CD14-positive monocyte (primary cell): ENCODE results near the gene RASSF4. TPM values are rescaled to one million over a fixed set of nuclear protein-coding genes. Genes with fewer than 3 reads are reported as not detected.

Experiments used
- DNase-seq, 3 donors: peaks; one replicate each; pipeline ENCODE4 v3.0.0-alpha.2; 2011 to 2022
- H2AFZ ChIP-seq: 2 replicates; pipeline ENCODE4 v1.6.0; 2012; ENCODE audit warnings: mild to moderate bottlenecking, low read depth, low read length, inconsistent platforms; ENCODE audit not compliant: insufficient read depth, poor library complexity, severe bottlenecking
- H3K27ac ChIP-seq, 2 donors: 1 replicate in 1 of 2; 2 replicates in 1 of 2; pipeline ENCODE4 v1.5.1; 2012 to 2013; ENCODE audit warnings: low read length in 2 of 2, control low read depth in 1 of 2, inconsistent platforms in 1 of 2, low read depth in 1 of 2, mild to moderate bottlenecking in 1 of 2
- H3K27me3 ChIP-seq, 2 donors: one replicate each; pipeline versions ENCODE4 v1.6.0 to v1.6.1; 2011 to 2013; ENCODE audit warnings: low read length in 2 of 2; ENCODE audit not compliant: control insufficient read depth in 2 of 2, insufficient read depth in 2 of 2
- H3K36me3 ChIP-seq, 2 donors: replicated peaks in 1 of 2; 1 replicate in 1 of 2; 2 replicates in 1 of 2; pipeline versions ENCODE4 v1.5.1 to v1.6.1; 2012 to 2013; ENCODE audit warnings: low read length in 2 of 2, control low read depth in 1 of 2, inconsistent platforms in 1 of 2, mild to moderate bottlenecking in 1 of 2; ENCODE audit not compliant: insufficient read depth in 2 of 2, control insufficient read depth in 1 of 2
- H3K4me1 ChIP-seq, 2 donors: 1 replicate in 1 of 2; 2 replicates in 1 of 2; pipeline versions ENCODE4 v1.5.1 to v1.6.1; 2012 to 2013; ENCODE audit warnings: low read length in 2 of 2, control low read depth in 1 of 2, inconsistent platforms in 1 of 2, mild to moderate bottlenecking in 1 of 2, moderate library complexity in 1 of 2; ENCODE audit not compliant: insufficient read depth in 2 of 2, control insufficient read depth in 1 of 2
- H3K4me2 ChIP-seq: replicated peaks from 2 replicates; pipeline ENCODE3; 2012; ENCODE audit warnings: low read length, moderate library complexity, mild to moderate bottlenecking; ENCODE audit not compliant: poor library complexity, severe bottlenecking; ENCODE audit errors: extremely low read depth
- H3K4me3 ChIP-seq, 3 experiments: fragments of 200-600 bp in 1 of 3; sonication (generic) in 1 of 3; replicated peaks in 1 of 3; 1 replicate in 2 of 3; 2 replicates in 1 of 3; pipeline ENCODE4 v1.5.1; 2011 to 2013; ENCODE audit warnings: low read length in 3 of 3, mild to moderate bottlenecking in 3 of 3, control low read depth in 2 of 3, low read depth in 2 of 3, inconsistent platforms in 1 of 3, moderate library complexity in 1 of 3
- H3K79me2 ChIP-seq: 2 replicates; pipeline ENCODE4 v1.6.0; 2012; ENCODE audit warnings: mild to moderate bottlenecking, control low read depth, inconsistent platforms, low read length, moderate library complexity; ENCODE audit not compliant: insufficient read depth
- H3K9ac ChIP-seq: 2 replicates; pipeline ENCODE4 v1.6.0; 2017; ENCODE audit warnings: low read length, mild to moderate bottlenecking; ENCODE audit not compliant: insufficient read depth, poor library complexity, severe bottlenecking
- H3K9me3 ChIP-seq, 2 donors: replicated peaks in 1 of 2; 1 replicate in 1 of 2; 2 replicates in 1 of 2; pipeline versions ENCODE4 v1.5.1 to v1.6.1; 2012 to 2013; ENCODE audit warnings: low read length in 2 of 2, control low read depth in 1 of 2; ENCODE audit not compliant: control insufficient read depth in 1 of 2, insufficient read depth in 1 of 2
- H4K20me1 ChIP-seq: 2 replicates; pipeline ENCODE4 v1.6.0; 2012; ENCODE audit warnings: mild to moderate bottlenecking, low read length, control low read depth, moderate library complexity; ENCODE audit not compliant: insufficient read depth
- H3K27ac Mint-ChIP-seq, 7 donors: one replicate each; pipeline ENCODE4 v1.8.0; 2020; ENCODE audit warnings: mild to moderate bottlenecking in 7 of 7, mixed read lengths in 7 of 7, moderate library complexity in 6 of 7, inconsistent platforms in 2 of 7
- H3K27me3 Mint-ChIP-seq, 3 donors: one replicate each; pipeline ENCODE4 v1.8.0; 2021 to 2022; ENCODE audit warnings: low read depth in 3 of 3, mild to moderate bottlenecking in 3 of 3, mixed read lengths in 3 of 3, moderate library complexity in 3 of 3, inconsistent platforms in 1 of 3
- H3K36me3 Mint-ChIP-seq, 2 donors: one replicate each; pipeline ENCODE4 v1.8.0; 2020; ENCODE audit warnings: mixed read lengths in 2 of 2, inconsistent platforms in 1 of 2, mild to moderate bottlenecking in 1 of 2
- H3K4me1 Mint-ChIP-seq: one replicate; pipeline ENCODE4 v1.8.0; 2020; ENCODE audit warnings: mild to moderate bottlenecking, mixed read lengths
- H3K4me3 Mint-ChIP-seq, 2 donors: one replicate each; pipeline ENCODE4 v1.8.0; 2020; ENCODE audit warnings: mild to moderate bottlenecking in 2 of 2, mixed read lengths in 2 of 2, moderate library complexity in 1 of 2
- H3K9me3 Mint-ChIP-seq, 7 donors: one replicate each; pipeline ENCODE4 v1.8.0; 2020 to 2022; ENCODE audit warnings: mixed read lengths in 7 of 7, mild to moderate bottlenecking in 6 of 7, moderate library complexity in 6 of 7, inconsistent platforms in 2 of 7
- CTCF ChIP-seq: fragments of 200-600 bp; IDR thresholded peaks from one replicate; pipeline ENCODE4 v1.8.0; 2022; ENCODE audit warnings: antibody characterized with exemption, mild to moderate bottlenecking
- WGBS: methylation state at CpG from one replicate; pipeline ENCODE4 v1.1.5; 2013; ENCODE audit warnings: missing lambda C conversion rate; ENCODE audit not compliant: insufficient coverage; 5-methylcytosine and 5-hydroxymethylcytosine counted together
- intact Hi-C, 2 donors: fragments of 100-400 bp; cut with micrococcal nuclease; formaldehyde crosslinking; loops; one replicate each; pipeline versions ENCODE4 v1.15.0 to v1.15.1; 2023
- polyA plus RNA-seq, 3 donors: library from polyadenylated mRNA; depleted of rRNA in 1 of 3; unstranded in 2 of 3; stranded (reverse) in 1 of 3; fragments of 300-500 nt in 2 of 3; fragments of >200 nt in 1 of 3; fragmentation: Illumina TruSeq in 2 of 3; gene quantifications; 1 replicate in 2 of 3; 2 replicates in 1 of 3; pipeline ENCODE4 v1.2.3, GENCODE V29; 2012 to 2021

The RASSF4 gene
- polyA plus RNA-seq, 3 donors: 117 to 290 (median 120) TPM

DNA sequence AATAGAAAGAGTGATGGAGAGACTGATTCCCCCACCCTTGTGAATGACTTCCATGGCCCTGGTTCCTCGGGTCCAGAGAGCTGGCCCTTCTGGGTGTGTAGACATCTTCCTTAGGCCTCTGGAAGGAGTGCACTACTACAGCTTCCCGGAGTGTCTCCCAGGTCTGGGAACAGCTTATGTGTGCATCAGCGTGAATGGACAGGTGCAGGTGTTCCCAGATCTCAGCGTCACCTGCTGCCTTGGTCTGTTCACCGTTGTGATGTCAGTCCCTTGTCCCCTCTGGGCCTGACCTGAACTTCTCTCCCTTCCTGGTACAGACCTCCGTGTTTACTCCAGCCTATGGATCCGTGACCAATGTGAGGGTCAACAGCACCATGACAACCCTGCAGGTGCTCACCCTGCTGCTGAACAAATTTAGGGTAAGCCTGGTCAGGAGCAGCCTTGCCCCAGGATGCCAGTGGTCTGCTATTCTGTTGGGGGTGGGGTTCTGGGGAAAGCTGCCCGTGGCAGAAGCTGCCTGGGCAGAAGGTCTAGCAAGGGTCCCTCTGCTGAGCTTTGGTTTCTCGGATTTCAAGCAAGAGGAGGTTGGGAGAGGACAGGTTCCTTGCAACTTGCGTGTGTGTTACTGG, 29.5 kb downstream of the RASSF4 start:
- no peaks in the 10 kb centered on the region for H3K9me3 ChIP-seq
- no peak for DNase-seq
- H3K27ac ChIP-seq: no peak overlapping the region
- intact Hi-C loops: no loop called here
- 97% methylated on average over 9 of the region's 10 CpGs for WGBS
- H3K4me2 ChIP-seq: no peak overlapping the region
- no peaks in the 10 kb centered on the region for H3K27me3 ChIP-seq
- peaks cover 99 to 100% of the 10 kb centered on the region in 2 donors for H3K36me3 Mint-ChIP-seq
- TF ChIP-seq CTCF: no peak
- no peak overlapping the region for H3K4me3 ChIP-seq
- peaks cover 5% of the 10 kb centered on the region for H3K79me2 ChIP-seq
- no peaks in the 10 kb centered on the region for H3K4me1 ChIP-seq
- peaks cover under 1% of the 10 kb centered on the region for H3K4me1 Mint-ChIP-seq
- H3K9me3 Mint-ChIP-seq: no peaks in the 10 kb centered on the region
- H3K9ac ChIP-seq: no peak overlapping the region
- H2AFZ ChIP-seq: no peak overlapping the region
- peak overlapping the region in 2 of 7 donors; percentile 10 to 73 for H3K27ac Mint-ChIP-seq
- peaks cover 95% of the 10 kb centered on the region for H4K20me1 ChIP-seq
- H3K36me3 ChIP-seq: peaks cover 100% of the 10 kb centered on the region in 2 donors
- H3K27me3 Mint-ChIP-seq: peaks cover 0 to 2% (median 0%) of the 10 kb centered on the region in 3 donors
- no peak overlapping the region for H3K4me3 Mint-ChIP-seq

DNA sequence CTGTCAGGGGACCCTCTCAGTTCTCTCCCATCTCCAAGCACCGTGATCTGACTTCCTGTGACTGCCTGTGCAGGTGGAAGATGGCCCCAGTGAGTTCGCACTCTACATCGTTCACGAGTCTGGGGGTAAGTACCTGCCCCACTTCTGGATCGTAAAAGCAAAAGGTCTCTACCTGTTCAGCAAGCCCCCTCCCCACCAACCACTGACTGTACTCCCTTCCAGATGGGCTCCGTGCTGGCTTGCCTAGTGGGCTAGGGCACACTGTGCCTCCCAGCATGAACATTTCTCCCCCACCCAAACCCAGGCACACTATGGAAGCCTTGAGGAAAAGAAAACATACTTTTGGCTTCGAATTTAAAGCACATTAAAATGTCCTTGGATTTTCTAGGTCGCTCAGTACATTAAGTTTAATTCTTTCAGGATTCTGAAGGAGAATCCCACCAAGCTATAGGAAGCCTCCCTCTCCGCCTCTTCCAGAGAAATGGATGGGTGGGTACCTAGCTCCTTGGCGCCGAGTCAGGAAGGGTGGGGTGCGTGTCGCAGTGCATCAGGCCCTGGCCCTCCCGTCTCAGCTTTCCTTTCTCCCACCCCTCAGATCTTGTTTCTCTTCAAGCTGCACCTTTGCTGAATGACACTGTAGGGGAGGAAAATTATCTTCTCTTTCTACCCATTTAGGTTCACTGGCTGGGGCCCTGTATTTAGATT, 30.1 kb downstream of the RASSF4 start:
- WGBS: 95% methylated on average over 3 of the region's 14 CpGs
- Mint-ChIP-seq H3K4me3 (no peak overlapping the region), H3K27ac (peak overlapping the region in 3 of 7 donors; percentile 30 to 50 (median 34)), H3K27me3 (peaks cover 0 to 2% (median 0%) of the 10 kb centered on the region in 3 donors), H3K36me3 (peaks cover 99 to 100% of the 10 kb centered on the region in 2 donors), H3K9me3 (no peaks in the 10 kb centered on the region), H3K4me1 (peaks cover 7% of the 10 kb centered on the region)
- H3K9me3 ChIP-seq: no peaks in the 10 kb centered on the region
- no peak overlapping the region for H2AFZ ChIP-seq
- peaks cover 100% of the 10 kb centered on the region in 2 donors for H3K36me3 ChIP-seq
- H4K20me1 ChIP-seq: peaks cover 96% of the 10 kb centered on the region
- H3K79me2 ChIP-seq: peaks cover 5% of the 10 kb centered on the region
- H3K27ac ChIP-seq: peak overlapping the region in 1 of 2 donors; percentile 48
- intact Hi-C loops: no loop called here
- H3K9ac ChIP-seq: no peak overlapping the region
- DNase-seq: no peak
- H3K4me3 ChIP-seq: no peak overlapping the region
- no peaks in the 10 kb centered on the region for H3K27me3 ChIP-seq
- no peak overlapping the region for H3K4me2 ChIP-seq
- H3K4me1 ChIP-seq: no peaks in the 10 kb centered on the region
- no peak for TF ChIP-seq CTCF
